Erythroblast (primary cell): ENCODE data around the gene OBSCN.

Experiments
- GATA1 ChIP-seq: IDR thresholded peaks from 2 replicates; pipeline ENCODE4 v1.6.1; 2011; ENCODE audit warnings: low read depth, mild to moderate bottlenecking, control low read depth, low read length, moderate library complexity
- POLR2A ChIP-seq: IDR thresholded peaks from 2 replicates; pipeline ENCODE4 v1.6.1; 2011; ENCODE audit warnings: mild to moderate bottlenecking, low read length

DNA sequence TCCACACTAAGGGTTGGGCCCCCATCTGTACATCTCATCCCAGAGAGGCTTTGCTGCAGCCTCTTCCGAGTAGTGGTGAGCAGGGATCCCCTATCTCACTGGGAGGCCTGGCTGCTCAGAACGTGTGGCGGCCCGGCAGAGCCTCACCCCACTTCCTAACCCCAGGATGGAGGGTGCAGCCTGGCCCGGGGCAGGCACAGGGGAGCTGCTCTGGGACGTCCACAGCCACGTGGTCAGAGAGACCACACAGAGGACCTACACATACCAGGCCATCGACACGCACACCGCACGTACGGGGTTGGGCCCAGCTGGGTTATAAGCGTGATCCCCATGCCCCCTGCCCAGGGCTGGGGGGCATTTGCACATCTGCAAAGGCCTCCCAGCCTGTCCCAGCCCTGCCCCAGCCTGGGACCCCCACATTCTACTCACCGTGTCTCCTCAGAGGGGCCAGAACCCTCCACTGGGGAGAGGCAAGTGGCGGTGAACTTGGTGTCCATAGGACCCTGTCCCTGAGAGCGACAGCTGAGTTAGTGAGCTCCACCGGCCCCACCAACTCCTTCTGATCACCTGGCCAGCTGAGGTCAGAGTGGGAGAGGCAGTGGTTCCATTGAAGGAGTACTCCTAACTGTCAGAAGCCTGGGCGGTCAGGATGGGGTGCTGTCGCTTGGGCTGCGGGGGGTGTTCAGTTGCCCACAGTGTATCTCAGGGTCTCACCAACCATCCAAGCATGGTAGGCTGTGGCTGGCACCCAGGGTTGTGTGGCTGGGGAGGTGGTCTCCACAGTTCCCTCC, 157.6 kb downstream of the OBSCN start:
- TF ChIP-seq POLR2A (no peak), GATA1 (no peak)
